IMR-90 (cell line): ENCODE results near the gene P2RX3. TPM values are rescaled to one million over a fixed set of nuclear protein-coding genes. Genes with fewer than 3 reads are reported as not detected.

Experiments
- ATAC-seq: fragments of 200-7000 bp; cut with Tn5 transposase; 2 replicates; pipeline ENCODE4 v1.9.1; 2020; ENCODE audit warnings: low read depth, mild to moderate bottlenecking, moderate library complexity
- BruUV-seq: library from RNA; stranded (reverse); fragments of 400-500 nt; replicated peaks from 2 replicates; lab custom pipeline; 2021; lab: Mats Ljungman, UMichigan
- CTCF ChIA-PET: fragments of 300-600 bp; formaldehyde crosslinking; extraction: SDS; loops from one replicate; lab custom pipeline; 2021; ENCODE audit warnings: antibody characterized with exemption; lab: Yijun Ruan, JAX
- POLR2A ChIA-PET: fragments of 300-600 bp; sonication (Branson Sonifier 250); formaldehyde crosslinking; loops from one replicate; lab custom pipeline; 2022; ENCODE audit warnings: antibody characterized with exemption; ENCODE audit not compliant: unreplicated experiment; lab: Charles Lee
- DNase-seq: peaks from one replicate; pipeline ENCODE4 v3.0.0; 2013
- H2AFZ ChIP-seq: replicated peaks from 2 replicates; pipeline ENCODE3; 2013; ENCODE audit warnings: low read length, mild to moderate bottlenecking; ENCODE audit not compliant: poor library complexity
- H2AK5ac ChIP-seq: 2 replicates; pipeline ENCODE4 v1.6.1; 2013; ENCODE audit warnings: low read depth, low read length, inconsistent platforms
- H2AK9ac ChIP-seq: replicated peaks from 2 replicates; pipeline ENCODE3; 2013; ENCODE audit warnings: mild to moderate bottlenecking, low read depth, low read length, moderate library complexity; ENCODE audit not compliant: poor library complexity
- H2BK120ac ChIP-seq: 2 replicates; pipeline ENCODE4 v1.6.1; 2013; ENCODE audit warnings: low read depth, low read length, inconsistent platforms
- H2BK15ac ChIP-seq: 3 replicates; pipeline ENCODE4 v1.6.1; 2013; ENCODE audit warnings: low read depth, low read length, inconsistent platforms
- H2BK20ac ChIP-seq: 2 replicates; pipeline ENCODE4 v1.6.1; 2013; ENCODE audit warnings: low read depth, mild to moderate bottlenecking, inconsistent platforms, low read length, moderate library complexity
- H2BK5ac ChIP-seq: 2 replicates; pipeline ENCODE4 v1.6.1; 2013; ENCODE audit warnings: mild to moderate bottlenecking, low read depth, low read length, inconsistent platforms; ENCODE audit not compliant: poor library complexity, severe bottlenecking
- H3K14ac ChIP-seq: replicated peaks from 2 replicates; pipeline ENCODE4 v1.6.1; 2013; ENCODE audit warnings: low read depth, low read length, inconsistent platforms
- H3K18ac ChIP-seq: 2 replicates; pipeline ENCODE4 v1.6.1; 2013; ENCODE audit warnings: low read depth, low read length, control low read depth
- H3K23ac ChIP-seq: 2 replicates; pipeline ENCODE4 v1.6.1; 2013; ENCODE audit warnings: low read depth, low read length, inconsistent platforms
- H3K27ac ChIP-seq: 2 replicates; pipeline ENCODE4 v1.5.1; 2013; ENCODE audit warnings: mild to moderate bottlenecking, control low read depth, low read length; ENCODE audit not compliant: insufficient read depth
- H3K27me3 ChIP-seq: 2 replicates; pipeline ENCODE4 v1.6.1; 2013; ENCODE audit warnings: low read length; ENCODE audit not compliant: control insufficient read depth, insufficient read depth
- H3K36me3 ChIP-seq: 2 replicates; pipeline ENCODE4 v1.6.1; 2013; ENCODE audit warnings: low read length, mixed read lengths; ENCODE audit not compliant: control insufficient read depth, insufficient read depth
- H3K4ac ChIP-seq: 2 replicates; pipeline ENCODE4 v1.6.1; 2013; ENCODE audit warnings: low read depth, low read length, inconsistent platforms
- H3K4me1 ChIP-seq: 2 replicates; pipeline ENCODE4 v1.6.1; 2013; ENCODE audit warnings: low read length, mixed read lengths; ENCODE audit not compliant: control insufficient read depth, insufficient read depth
- H3K4me2 ChIP-seq: 2 replicates; pipeline ENCODE4 v1.6.1; 2013; ENCODE audit warnings: low read depth, mild to moderate bottlenecking, control low read depth, low read length, moderate library complexity
- H3K4me3 ChIP-seq: 2 replicates; pipeline ENCODE4 v1.5.1; 2013; ENCODE audit warnings: low read depth, mild to moderate bottlenecking, control low read depth, low read length, moderate library complexity; ENCODE audit not compliant: insufficient read depth
- H3K56ac ChIP-seq: 2 replicates; pipeline ENCODE4 v1.6.1; 2013; ENCODE audit warnings: low read length, inconsistent platforms; ENCODE audit not compliant: insufficient read depth; ENCODE audit errors: extremely low read depth
- H3K79me1 ChIP-seq, 2 experiments: 2 replicates each; pipeline ENCODE4 v1.6.1; 2013; ENCODE audit warnings: low read length in 2 of 2, inconsistent platforms in 1 of 2, low read depth in 1 of 2
- H3K9ac ChIP-seq: 2 replicates; pipeline ENCODE4 v1.6.1; 2013; ENCODE audit warnings: low read depth, low read length, control low read depth
- H3K9me1 ChIP-seq: 2 replicates; pipeline ENCODE4 v1.6.1; 2013; ENCODE audit warnings: low read length, inconsistent platforms; ENCODE audit not compliant: insufficient read depth
- H3K9me3 ChIP-seq: 2 replicates; pipeline ENCODE4 v1.6.1; 2013; ENCODE audit warnings: low read length; ENCODE audit not compliant: control insufficient read depth, insufficient read depth
- H4K20me1 ChIP-seq: 2 replicates; pipeline ENCODE4 v1.6.1; 2013; ENCODE audit warnings: low read length, inconsistent platforms; ENCODE audit not compliant: insufficient read depth
- H4K5ac ChIP-seq: 2 replicates; pipeline ENCODE4 v1.6.1; 2013; ENCODE audit warnings: mild to moderate bottlenecking, low read depth, low read length, control low read depth
- H4K8ac ChIP-seq, 2 experiments: 2 replicates each; pipeline ENCODE4 v1.6.1; 2013; ENCODE audit warnings: low read depth in 2 of 2, low read length in 2 of 2, control low read depth in 1 of 2, inconsistent platforms in 1 of 2
- H4K91ac ChIP-seq: 2 replicates; pipeline ENCODE4 v1.6.1; 2013; ENCODE audit warnings: low read depth, low read length, inconsistent platforms; ENCODE audit not compliant: insufficient read depth
- BHLHE40 ChIP-seq: fragments of 150-350 bp; IDR thresholded peaks from 2 replicates; pipeline ENCODE4 v1.6.1; 2016; ENCODE audit warnings: mild to moderate bottlenecking, low read depth, low read length
- CEBPB ChIP-seq: IDR thresholded peaks from 2 replicates; pipeline ENCODE4 v1.6.1; 2012; ENCODE audit warnings: low read depth, low read length, improper control_type of control experiment
- CHD1 ChIP-seq: IDR thresholded peaks from 2 replicates; pipeline ENCODE4 v1.6.1; 2012; ENCODE audit warnings: low read depth, low read length, improper control_type of control experiment
- FOS ChIP-seq: fragments of 150-350 bp; IDR thresholded peaks from 2 replicates; pipeline ENCODE4 v1.6.1; 2016; ENCODE audit warnings: low read depth, low read length
- MAFK ChIP-seq: IDR thresholded peaks from 2 replicates; pipeline ENCODE4 v1.6.1; 2012; ENCODE audit warnings: low read depth, low read length, improper control_type of control experiment
- MAZ ChIP-seq: IDR thresholded peaks from 2 replicates; pipeline ENCODE4 v1.6.1; 2012; ENCODE audit warnings: low read depth, mild to moderate bottlenecking, low read length, improper control_type of control experiment, moderate library complexity, borderline replicate concordance
- MXI1 ChIP-seq: IDR thresholded peaks from 2 replicates; pipeline ENCODE4 v1.6.1; 2012; ENCODE audit warnings: low read depth, mild to moderate bottlenecking, low read length, moderate library complexity, borderline replicate concordance
- NFE2L2 ChIP-seq: fragments of 150-350 bp; IDR thresholded peaks from 2 replicates; pipeline ENCODE4 v1.6.1; 2016; ENCODE audit warnings: low read depth, mild to moderate bottlenecking, low read length
- POLR2A ChIP-seq: IDR thresholded peaks from 2 replicates; pipeline ENCODE4 v1.6.1; 2012; ENCODE audit warnings: mild to moderate bottlenecking, low read depth, low read length
- RAD21 ChIP-seq: IDR thresholded peaks from 2 replicates; pipeline ENCODE4 v1.6.1; 2012; ENCODE audit warnings: low read length, improper control_type of control experiment
- RCOR1 ChIP-seq: IDR thresholded peaks from 2 replicates; pipeline ENCODE4 v1.6.1; 2012; ENCODE audit warnings: mild to moderate bottlenecking, low read length, improper control_type of control experiment; ENCODE audit not compliant: insufficient replicate concordance
- RFX5 ChIP-seq: IDR thresholded peaks from 2 replicates; pipeline ENCODE4 v1.8.0; 2012; ENCODE audit warnings: low read depth, mild to moderate bottlenecking, low read length, moderate library complexity
- SMC3 ChIP-seq: fragments of 150-350 bp; IDR thresholded peaks from 2 replicates; pipeline ENCODE4 v1.6.1; 2016; ENCODE audit warnings: low read depth, mild to moderate bottlenecking, antibody characterized with exemption, low read length, moderate library complexity
- WGBS, 2 experiments: methylation state at CpG; one replicate each; pipeline versions ENCODE4 v1.1.5 to v1.1.7; 2013; ENCODE audit warnings: missing lambda C conversion rate in 2 of 2; ENCODE audit not compliant: insufficient read length in 1 of 2; ENCODE audit errors: extremely low coverage in 2 of 2; 5-methylcytosine and 5-hydroxymethylcytosine counted together
- dilution Hi-C: fragments of 300-500 bp; cut with HindIII; formaldehyde crosslinking; loops from one replicate; pipeline ENCODE4 v1.14.3; 2018; ENCODE audit warnings: low sequenced_read_pairs; ENCODE audit not compliant: unreplicated experiment
- in situ Hi-C: fragments of 300-500 bp; cut with MboI; formaldehyde crosslinking; loops from 3 replicates; pipeline ENCODE4 v1.14.3; 2019; ENCODE audit warnings: low sequenced_read_pairs, inconsistent platforms, mixed read lengths
- intact Hi-C: fragments of 100-400 bp; cut with micrococcal nuclease; formaldehyde crosslinking; loops from 2 replicates; pipeline ENCODE4 v1.10.0; 2022
- polyA plus RNA-seq, 3 experiments: library from polyadenylated mRNA; depleted of rRNA; stranded (reverse); fragments of >200 nt; gene quantifications; 2 replicates each; pipeline ENCODE4 v1.2.3, GENCODE V29; 2012; ENCODE audit warnings: low replicate concordance in 1 of 3
- total RNA-seq: library from RNA; depleted of rRNA; stranded (reverse); fragments of >200 nt; gene quantifications from 2 replicates; pipeline ENCODE4 v1.2.3, GENCODE V29; 2012
- TF ChIP-seq, protein P1 (sequence below): fragments of 150-350 bp; IDR thresholded peaks from 2 replicates; pipeline ENCODE4 v1.6.1; 2017; ENCODE audit warnings: mild to moderate bottlenecking, antibody characterized with exemption, low read length, low read depth
- TF ChIP-seq, protein P2 (sequence below): conservative IDR thresholded peaks from 2 replicates; pipeline ENCODE4 v1.5.1; 2012; ENCODE audit warnings: mild to moderate bottlenecking, low read depth, low read length, improper control_type of control experiment
- TF ChIP-seq, protein P3 (sequence below): fragments of 150-350 bp; IDR thresholded peaks from 2 replicates; pipeline ENCODE4 v1.6.1; 2016; ENCODE audit warnings: low read depth, mild to moderate bottlenecking, low read length, moderate library complexity, borderline replicate concordance

P2RX3 gene
- total and polyA plus RNA-seq, 2 of the 4 experiments (the other 2 are of a cell fraction): not detected

DNA sequence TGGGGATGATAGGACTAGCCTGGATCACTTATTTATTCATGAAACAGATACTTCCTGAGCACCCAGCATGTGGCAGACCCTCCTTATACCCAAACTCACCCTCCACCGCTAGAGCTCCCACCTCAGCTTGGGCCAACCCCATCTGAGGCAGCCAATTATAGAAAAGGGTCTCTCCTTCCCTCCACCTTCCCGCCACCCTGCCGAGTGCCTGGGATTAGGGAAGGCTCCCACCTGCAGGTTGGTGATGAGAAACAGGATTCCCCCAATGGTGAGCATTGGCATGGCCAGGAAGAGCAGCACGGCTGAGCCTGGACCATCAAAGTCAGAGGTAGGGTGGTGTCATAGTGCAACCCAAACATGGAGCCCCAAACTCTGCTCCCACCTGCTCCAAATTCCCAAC is 82.9 kb downstream of the P2RX3 start:
- no peak overlapping the region for H3K56ac ChIP-seq
- H2BK120ac ChIP-seq: no peak overlapping the region
- H3K23ac ChIP-seq: no peak overlapping the region
- H3K27ac ChIP-seq: no peak overlapping the region
- no peak overlapping the region for H3K9ac ChIP-seq
- no peak overlapping the region for H2BK20ac ChIP-seq
- H3K4me2 ChIP-seq: no peak overlapping the region
- no CpG with 5 or more reads among the region's 4 CpGs for WGBS, 2 experiments
- no TSS peak for BruUV-seq
- DNase-seq (no peak), ATAC-seq (no peak)
- POLR2A ChIA-PET: no interaction called here
- H3K9me3 ChIP-seq: no peaks in the 10 kb centered on the region
- no peak overlapping the region for H2AFZ ChIP-seq
- H3K14ac ChIP-seq: no peak overlapping the region
- no peak overlapping the region for H2BK5ac ChIP-seq
- no peak overlapping the region for H4K5ac ChIP-seq
- H3K27me3 ChIP-seq: no peaks in the 10 kb centered on the region
- intact Hi-C loops: no loop called here
- H3K4me3 ChIP-seq: no peak overlapping the region
- H3K9me1 ChIP-seq: peaks cover 18% of the 10 kb centered on the region
- H3K4me1 ChIP-seq: peaks cover 15% of the 10 kb centered on the region
- TF ChIP-seq MAFK (no peak), FOS (no peak), SMC3 (no peak), CHD1 (no peak), MXI1 (no peak), RFX5 (no peak), MAZ (no peak), BHLHE40 (no peak), CEBPB (no peak), RAD21 (no peak), POLR2A (no peak), NFE2L2 (no peak), RCOR1 (no peak)
- TF ChIP-seq, protein P1, sequence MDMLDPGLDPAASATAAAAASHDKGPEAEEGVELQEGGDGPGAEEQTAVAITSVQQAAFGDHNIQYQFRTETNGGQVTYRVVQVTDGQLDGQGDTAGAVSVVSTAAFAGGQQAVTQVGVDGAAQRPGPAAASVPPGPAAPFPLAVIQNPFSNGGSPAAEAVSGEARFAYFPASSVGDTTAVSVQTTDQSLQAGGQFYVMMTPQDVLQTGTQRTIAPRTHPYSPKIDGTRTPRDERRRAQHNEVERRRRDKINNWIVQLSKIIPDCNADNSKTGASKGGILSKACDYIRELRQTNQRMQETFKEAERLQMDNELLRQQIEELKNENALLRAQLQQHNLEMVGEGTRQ: no peak
- TF ChIP-seq, protein P2, sequence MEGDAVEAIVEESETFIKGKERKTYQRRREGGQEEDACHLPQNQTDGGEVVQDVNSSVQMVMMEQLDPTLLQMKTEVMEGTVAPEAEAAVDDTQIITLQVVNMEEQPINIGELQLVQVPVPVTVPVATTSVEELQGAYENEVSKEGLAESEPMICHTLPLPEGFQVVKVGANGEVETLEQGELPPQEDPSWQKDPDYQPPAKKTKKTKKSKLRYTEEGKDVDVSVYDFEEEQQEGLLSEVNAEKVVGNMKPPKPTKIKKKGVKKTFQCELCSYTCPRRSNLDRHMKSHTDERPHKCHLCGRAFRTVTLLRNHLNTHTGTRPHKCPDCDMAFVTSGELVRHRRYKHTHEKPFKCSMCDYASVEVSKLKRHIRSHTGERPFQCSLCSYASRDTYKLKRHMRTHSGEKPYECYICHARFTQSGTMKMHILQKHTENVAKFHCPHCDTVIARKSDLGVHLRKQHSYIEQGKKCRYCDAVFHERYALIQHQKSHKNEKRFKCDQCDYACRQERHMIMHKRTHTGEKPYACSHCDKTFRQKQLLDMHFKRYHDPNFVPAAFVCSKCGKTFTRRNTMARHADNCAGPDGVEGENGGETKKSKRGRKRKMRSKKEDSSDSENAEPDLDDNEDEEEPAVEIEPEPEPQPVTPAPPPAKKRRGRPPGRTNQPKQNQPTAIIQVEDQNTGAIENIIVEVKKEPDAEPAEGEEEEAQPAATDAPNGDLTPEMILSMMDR: no peak
- TF ChIP-seq, protein P3, sequence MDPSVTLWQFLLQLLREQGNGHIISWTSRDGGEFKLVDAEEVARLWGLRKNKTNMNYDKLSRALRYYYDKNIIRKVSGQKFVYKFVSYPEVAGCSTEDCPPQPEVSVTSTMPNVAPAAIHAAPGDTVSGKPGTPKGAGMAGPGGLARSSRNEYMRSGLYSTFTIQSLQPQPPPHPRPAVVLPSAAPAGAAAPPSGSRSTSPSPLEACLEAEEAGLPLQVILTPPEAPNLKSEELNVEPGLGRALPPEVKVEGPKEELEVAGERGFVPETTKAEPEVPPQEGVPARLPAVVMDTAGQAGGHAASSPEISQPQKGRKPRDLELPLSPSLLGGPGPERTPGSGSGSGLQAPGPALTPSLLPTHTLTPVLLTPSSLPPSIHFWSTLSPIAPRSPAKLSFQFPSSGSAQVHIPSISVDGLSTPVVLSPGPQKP: no peak
- dilution Hi-C loops: no loop called here
- in situ Hi-C loops: no loop called here
- H2AK5ac ChIP-seq: no peak overlapping the region
- peaks cover 6 to 16% of the 10 kb centered on the region in 2 experiments; a peak in 3 of 4 replicates for H3K79me1 ChIP-seq
- no peak overlapping the region for H2BK15ac ChIP-seq
- H3K4ac ChIP-seq: no peak overlapping the region
- no peak overlapping the region for H3K18ac ChIP-seq
- peaks cover 14% of the 10 kb centered on the region for H3K36me3 ChIP-seq
- H4K8ac ChIP-seq: no peak overlapping the region
- H2AK9ac ChIP-seq: no peak overlapping the region
- no peak overlapping the region for H4K91ac ChIP-seq
- CTCF ChIA-PET: no interaction called here
- 0 out of 2 replicates have a peak, but pooled peaks cover 4% of the 10 kb centered on the region for H4K20me1 ChIP-seq
